ENCODE results near the gene SFXN5. TPM values are rescaled to one million over a fixed set of nuclear protein-coding genes. Genes with fewer than 3 reads are reported as not detected.
A peak's percentile ranks its signal among the peaks of the same experiment; 100 is the strongest.

The SFXN5 gene
- total RNA-seq, 1 donor from 2014 or later = 9.8 TPM

DNA sequence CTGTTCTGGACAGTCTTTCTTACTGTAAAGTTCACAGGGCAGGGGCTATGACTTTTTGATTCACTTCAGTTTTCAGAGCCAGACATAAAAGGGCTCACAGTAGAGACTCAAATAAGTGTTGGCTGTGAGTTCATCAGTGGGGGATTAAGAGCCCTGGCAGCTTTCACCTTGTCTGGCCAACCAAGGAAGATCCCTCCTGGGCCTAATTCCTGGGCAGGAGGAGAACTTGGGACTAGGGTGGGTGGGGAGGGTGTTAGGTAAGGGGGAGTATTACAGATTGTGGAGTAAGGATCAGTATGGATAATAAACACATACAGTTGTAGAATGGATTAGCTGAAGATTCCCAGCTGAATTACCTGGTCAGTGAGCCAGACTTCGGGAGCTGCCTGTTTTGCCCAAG, 904 bp upstream of the SFXN5 start:
- intact Hi-C loops (cut with DNase I) = loop anchor here (5.0 kb wide), 1 partner anchor 40 kb away; the partner anchor contains the start of gene RAB11FIP5
- H3K36me3 ChIP-seq = no peaks in the 10 kb centered on the region
- peak in 1 of 2 donors; percentile 85 for DNase-seq (ENCODE audit: extremely low spot score in 2 of 2)
- peak overlapping the region; percentile 94 for H3K27ac ChIP-seq
- H3K27me3 ChIP-seq = no peaks in the 10 kb centered on the region
- no peaks in the 10 kb centered on the region for H3K9me3 ChIP-seq
- TF ChIP-seq POLR2A (IDR thresholded peaks at IDR 0.05) = no peak
- no peak for TF ChIP-seq POLR2AphosphoS5 (IDR thresholded peaks at IDR 0.05; ENCODE audit: insufficient read depth in 1 of 2, low read depth in 1 of 2)
- TF ChIP-seq, protein P1, sequence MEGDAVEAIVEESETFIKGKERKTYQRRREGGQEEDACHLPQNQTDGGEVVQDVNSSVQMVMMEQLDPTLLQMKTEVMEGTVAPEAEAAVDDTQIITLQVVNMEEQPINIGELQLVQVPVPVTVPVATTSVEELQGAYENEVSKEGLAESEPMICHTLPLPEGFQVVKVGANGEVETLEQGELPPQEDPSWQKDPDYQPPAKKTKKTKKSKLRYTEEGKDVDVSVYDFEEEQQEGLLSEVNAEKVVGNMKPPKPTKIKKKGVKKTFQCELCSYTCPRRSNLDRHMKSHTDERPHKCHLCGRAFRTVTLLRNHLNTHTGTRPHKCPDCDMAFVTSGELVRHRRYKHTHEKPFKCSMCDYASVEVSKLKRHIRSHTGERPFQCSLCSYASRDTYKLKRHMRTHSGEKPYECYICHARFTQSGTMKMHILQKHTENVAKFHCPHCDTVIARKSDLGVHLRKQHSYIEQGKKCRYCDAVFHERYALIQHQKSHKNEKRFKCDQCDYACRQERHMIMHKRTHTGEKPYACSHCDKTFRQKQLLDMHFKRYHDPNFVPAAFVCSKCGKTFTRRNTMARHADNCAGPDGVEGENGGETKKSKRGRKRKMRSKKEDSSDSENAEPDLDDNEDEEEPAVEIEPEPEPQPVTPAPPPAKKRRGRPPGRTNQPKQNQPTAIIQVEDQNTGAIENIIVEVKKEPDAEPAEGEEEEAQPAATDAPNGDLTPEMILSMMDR (IDR thresholded peaks at IDR 0.05) = no peak
- peaks cover 35% of the 10 kb centered on the region for H3K4me1 ChIP-seq
- peak overlapping the region; percentile 92 to 96 for H3K4me3 ChIP-seq

DNA sequence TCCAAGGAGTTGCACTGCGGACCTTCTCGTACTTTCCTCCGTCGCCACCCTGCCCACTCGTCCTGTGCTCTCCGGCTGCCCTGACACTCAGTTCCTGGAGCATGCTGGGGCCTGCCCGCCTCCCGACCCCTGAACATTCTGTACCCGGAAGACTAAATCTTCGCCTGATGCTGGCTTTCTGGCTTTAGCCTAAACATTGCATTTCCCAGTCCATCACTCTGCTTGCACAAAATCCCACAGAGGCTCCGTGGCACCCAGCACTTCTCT, 550 bp upstream of the SFXN5 start:
- Histone ChIP-seq H3K36me3 (no peaks in the 10 kb centered on the region), H3K4me3 (peak overlapping the region; percentile 92 to 96), H3K9me3 (no peaks in the 10 kb centered on the region), H3K27ac (peak overlapping the region; percentile 94), H3K27me3 (no peaks in the 10 kb centered on the region), H3K4me1 (peaks cover 35% of the 10 kb centered on the region)
- intact Hi-C loops (cut with DNase I) = loop anchor here (5.0 kb wide), 1 partner anchor 40 kb away; the partner anchor contains the start of gene RAB11FIP5
- peak in 1 of 2 donors; percentile 93 for DNase-seq (ENCODE audit: extremely low spot score in 2 of 2)
- no peak for TF ChIP-seq POLR2AphosphoS5 (IDR thresholded peaks at IDR 0.05; ENCODE audit: insufficient read depth in 1 of 2, low read depth in 1 of 2)
- TF ChIP-seq, protein P1 (IDR thresholded peaks at IDR 0.05) = no peak
- no peak for TF ChIP-seq POLR2A (IDR thresholded peaks at IDR 0.05)

DNA sequence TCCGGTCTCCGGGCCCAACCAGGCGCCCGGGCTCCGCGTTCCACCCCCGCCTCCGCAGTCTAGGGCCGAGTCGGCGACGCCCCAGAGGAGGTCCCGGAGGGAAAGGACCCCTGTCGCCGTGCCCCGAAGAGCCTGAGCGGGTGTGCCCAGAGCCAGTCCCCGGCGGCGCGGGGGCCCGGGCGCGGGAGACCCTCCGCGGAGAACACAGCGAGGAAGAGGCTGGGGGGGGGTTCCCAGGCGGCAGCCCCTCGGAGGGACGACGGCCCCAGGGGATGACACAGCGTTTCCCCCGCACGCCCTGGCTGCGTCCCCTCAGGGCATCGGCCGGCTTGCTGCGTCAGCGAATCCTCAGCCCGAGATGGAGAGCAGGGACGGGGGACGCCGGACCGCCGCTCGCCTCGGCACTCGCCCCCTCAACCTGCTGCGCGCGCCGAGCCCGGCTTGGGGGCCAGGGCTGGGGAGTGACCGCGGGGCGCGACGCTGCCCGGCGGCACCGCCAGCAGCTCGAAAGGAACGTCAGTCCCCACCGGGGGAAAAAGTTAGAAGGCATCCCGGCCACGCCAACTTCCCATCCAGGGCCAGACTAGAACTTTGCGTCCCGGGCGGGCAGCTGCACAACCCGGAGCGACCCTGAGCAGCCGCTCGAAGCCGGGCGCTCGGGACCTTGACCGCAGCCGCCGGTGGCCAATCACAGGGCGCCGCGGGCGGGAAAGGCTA, 711 bp downstream of the SFXN5 start:
- Histone ChIP-seq H3K36me3 (no peaks in the 10 kb centered on the region), H3K27ac (peak overlapping the region; percentile 94), H3K9me3 (no peaks in the 10 kb centered on the region), H3K27me3 (no peaks in the 10 kb centered on the region), H3K4me1 (peaks cover 35% of the 10 kb centered on the region), H3K4me3 (peak overlapping the region; percentile 92 to 96)
- DNase-seq (ENCODE audit: extremely low spot score in 2 of 2) = peak in 1 of 2 donors; percentile 84
- intact Hi-C loops (cut with DNase I) = loop anchor here (5.0 kb wide), 1 partner anchor 42 kb away; the partner anchor contains the start of gene RAB11FIP5
- TF ChIP-seq, protein P1 (IDR thresholded peaks at IDR 0.05) = no peak
- TF ChIP-seq POLR2A (IDR thresholded peaks at IDR 0.05) (no peak), POLR2AphosphoS5 (IDR thresholded peaks at IDR 0.05; ENCODE audit: insufficient read depth in 1 of 2, low read depth in 1 of 2) (no peak)

DNA sequence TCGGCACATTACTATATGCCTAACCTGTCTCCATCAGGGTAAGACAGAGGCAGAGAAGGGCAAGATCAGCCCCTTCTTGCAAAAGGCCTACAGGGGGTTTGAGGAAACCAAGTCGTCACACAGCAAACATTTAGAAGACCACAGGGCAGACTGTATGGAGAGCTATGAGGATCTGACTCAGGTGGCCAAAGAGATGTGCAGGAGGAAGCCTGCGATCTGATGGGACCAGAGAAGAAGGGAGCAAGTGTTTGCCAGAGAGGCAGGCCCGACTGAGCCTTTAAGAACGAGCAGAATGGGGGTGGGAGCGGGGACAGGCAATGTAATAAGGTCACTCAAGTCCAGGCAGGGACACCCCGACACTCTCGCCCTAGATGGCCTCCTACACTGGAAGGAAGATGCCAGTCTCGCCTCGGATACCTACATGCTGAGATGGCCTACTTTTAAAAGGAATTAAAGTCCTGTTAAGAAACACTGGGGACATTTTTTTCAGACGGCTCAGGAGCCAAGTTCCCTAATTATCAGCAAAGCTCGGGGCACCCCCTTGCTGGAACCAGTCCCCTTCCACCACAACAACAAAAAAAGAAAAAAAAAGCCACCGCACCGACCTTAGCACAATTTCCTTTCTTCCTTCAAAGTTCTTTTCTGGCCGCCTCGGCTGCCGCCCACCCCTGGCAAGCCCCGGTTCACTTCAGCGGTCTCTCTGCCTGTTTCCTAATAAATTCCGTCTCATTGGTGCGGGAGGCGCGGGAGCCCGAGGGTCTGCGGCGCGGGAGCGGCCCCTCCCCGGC, 1.5 kb downstream of the SFXN5 start:
- peaks cover 35% of the 10 kb centered on the region for H3K4me1 ChIP-seq

More for the DNA sequence above, 1.5 kb downstream of the SFXN5 start:
- Histone ChIP-seq H3K27ac (peak overlapping the region; percentile 94), H3K4me3 (peak overlapping the region; percentile 92 to 96), H3K36me3 (no peaks in the 10 kb centered on the region), H3K27me3 (no peaks in the 10 kb centered on the region), H3K9me3 (no peaks in the 10 kb centered on the region)
- peak in 1 of 2 donors; percentile 87 for DNase-seq (ENCODE audit: extremely low spot score in 2 of 2)
- intact Hi-C loops (cut with DNase I) = loop anchor here (5.0 kb wide), 1 partner anchor 42 kb away; the partner anchor contains the start of gene RAB11FIP5
- no peak for TF ChIP-seq POLR2A (IDR thresholded peaks at IDR 0.05)
- TF ChIP-seq, protein P1 (IDR thresholded peaks at IDR 0.05) = no peak
- no peak for TF ChIP-seq POLR2AphosphoS5 (IDR thresholded peaks at IDR 0.05; ENCODE audit: insufficient read depth in 1 of 2, low read depth in 1 of 2)

Measured in vagina (tissue), 2 donors.